Psoas muscle (tissue), 8 donors: ENCODE data around the gene UNK. TPM values are rescaled to one million over a fixed set of nuclear protein-coding genes. Genes with fewer than 3 reads are reported as not detected.
A peak's percentile ranks its signal among the peaks of the same experiment; 100 is the strongest.

Experiments
- ATAC-seq, 4 donors: fragments of 200-7000 bp; cut with Tn5 transposase; one replicate each; pipeline ENCODE4 v1.9.1; 2020; ENCODE audit warnings: moderate library complexity in 3 of 4, mild to moderate bottlenecking in 2 of 4
- DNase-seq, 2 donors: peaks; one replicate each; pipeline ENCODE4 v3.0.0-alpha.2; 2020
- H3K27ac ChIP-seq: fragments of 200-600 bp; one replicate; pipeline ENCODE4 v1.8.0; 2022
- H3K27me3 ChIP-seq, 3 donors: fragments of 200-600 bp in 1 of 3; one replicate each; pipeline versions ENCODE4 v1.6.1 to v1.8.0; 2013 to 2022; ENCODE audit warnings: low read length in 2 of 3, mild to moderate bottlenecking in 2 of 3, moderate library complexity in 1 of 3; ENCODE audit not compliant: insufficient read depth in 3 of 3
- H3K36me3 ChIP-seq, 2 donors: fragments of 200-600 bp in 1 of 2; one replicate each; pipeline versions ENCODE4 v1.6.1 to v1.8.0; 2013 to 2022; ENCODE audit warnings: low read depth in 1 of 2, mild to moderate bottlenecking in 1 of 2, moderate library complexity in 1 of 2; ENCODE audit not compliant: insufficient read depth in 1 of 2
- H3K4me1 ChIP-seq: fragments of 200-600 bp; one replicate; pipeline ENCODE4 v1.8.0; 2022
- H3K4me3 ChIP-seq: fragments of 200-600 bp; one replicate; pipeline ENCODE4 v1.8.0; 2022; ENCODE audit warnings: mild to moderate bottlenecking
- H3K9me3 ChIP-seq: fragments of 200-600 bp; one replicate; pipeline ENCODE4 v1.8.0; 2022
- WGBS, 3 donors: extraction: QIAGEN DNeasy Blood & Tissue Kit; methylation state at CpG; one replicate each; pipeline versions ENCODE4 v1.1.6 to v1.1.7; 2013; 5-methylcytosine and 5-hydroxymethylcytosine counted together
- intact Hi-C, 2 donors: fragments of 100-400 bp; cut with DNase I; formaldehyde crosslinking; loops; one replicate each; pipeline versions ENCODE4 v1.11.0 to v1.14.2; 2022
- polyA plus RNA-seq, 3 donors: library from polyadenylated mRNA; stranded (reverse); fragments of 200-250 nt; gene quantifications; one replicate each; pipeline ENCODE4 v1.2.3, GENCODE V29; 2013
- total RNA-seq, 4 donors: library from RNA; stranded (reverse); fragmentation: NEBNext Ultra II Directional in 2 of 4; extraction: Animal tissue kit (Norgen Biotek cat#: 25700) in 2 of 4; gene quantifications; one replicate each; pipeline versions ENCODE4 v1.2.1 to v1.2.4, GENCODE V29; 2021 to 2023
- TF ChIP-seq, protein P1 (sequence below): fragments of 200-600 bp; IDR thresholded peaks from one replicate; pipeline ENCODE4 v1.8.0; 2022; ENCODE audit warnings: antibody characterized with exemption
- donor health status: healthy with polysubstance abuse.
- donor health status: DM: no; HTN: no; CAD: no; lungs with moderate emphysema.
- donor health status: Bipolar disorder and iron deficiency.
- donor health status: healthy.
- donor health status: DM: yes; HTN: yes; CAD: no.
- donor health status: DM: no; HTN: no; CAD: no.
- donor health status: DM: no; HTN: no; CAD: no.
- donor health status: DM: yes; HTN: yes; CAD: no.

Gene UNK
- total and polyA plus RNA-seq, 7 donors = 6.9 to 13.7 (median 8.2) TPM

DNA sequence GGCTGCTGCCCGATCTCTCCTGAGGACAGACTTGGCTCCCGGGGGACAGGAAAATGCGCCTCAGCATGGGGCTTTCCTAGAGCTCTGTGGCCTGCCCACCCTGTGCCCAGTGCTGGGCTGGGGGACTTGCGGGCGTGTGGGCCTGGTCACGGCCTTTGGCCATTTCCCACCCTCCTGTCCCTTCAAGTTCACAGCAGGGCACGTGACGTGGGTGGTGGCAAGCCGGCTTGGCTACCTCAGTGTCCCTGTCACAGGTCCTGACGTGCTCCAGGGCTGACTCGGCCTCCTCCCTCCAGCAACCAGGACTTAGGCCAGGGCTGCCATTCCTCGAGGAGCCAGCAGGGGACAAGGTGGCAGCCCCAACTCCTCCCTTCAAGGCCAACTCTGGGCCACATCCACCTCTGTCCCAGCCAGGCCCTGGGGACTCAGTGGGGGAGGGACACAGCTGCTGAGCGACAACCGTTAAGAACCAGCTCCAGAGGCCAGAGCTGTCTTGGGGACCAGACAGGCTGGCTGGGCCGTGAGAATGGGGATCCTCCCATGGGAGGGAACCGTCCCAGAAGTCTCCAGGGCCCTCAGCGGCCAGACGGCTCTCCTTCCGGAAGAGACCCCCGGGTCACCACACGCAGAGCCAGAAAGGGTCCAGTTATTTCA is 60.6 kb downstream of the UNK start:
- TF ChIP-seq, protein P1, sequence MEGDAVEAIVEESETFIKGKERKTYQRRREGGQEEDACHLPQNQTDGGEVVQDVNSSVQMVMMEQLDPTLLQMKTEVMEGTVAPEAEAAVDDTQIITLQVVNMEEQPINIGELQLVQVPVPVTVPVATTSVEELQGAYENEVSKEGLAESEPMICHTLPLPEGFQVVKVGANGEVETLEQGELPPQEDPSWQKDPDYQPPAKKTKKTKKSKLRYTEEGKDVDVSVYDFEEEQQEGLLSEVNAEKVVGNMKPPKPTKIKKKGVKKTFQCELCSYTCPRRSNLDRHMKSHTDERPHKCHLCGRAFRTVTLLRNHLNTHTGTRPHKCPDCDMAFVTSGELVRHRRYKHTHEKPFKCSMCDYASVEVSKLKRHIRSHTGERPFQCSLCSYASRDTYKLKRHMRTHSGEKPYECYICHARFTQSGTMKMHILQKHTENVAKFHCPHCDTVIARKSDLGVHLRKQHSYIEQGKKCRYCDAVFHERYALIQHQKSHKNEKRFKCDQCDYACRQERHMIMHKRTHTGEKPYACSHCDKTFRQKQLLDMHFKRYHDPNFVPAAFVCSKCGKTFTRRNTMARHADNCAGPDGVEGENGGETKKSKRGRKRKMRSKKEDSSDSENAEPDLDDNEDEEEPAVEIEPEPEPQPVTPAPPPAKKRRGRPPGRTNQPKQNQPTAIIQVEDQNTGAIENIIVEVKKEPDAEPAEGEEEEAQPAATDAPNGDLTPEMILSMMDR = peak; percentile 90
- peak overlapping the region; percentile 95 for H3K27ac ChIP-seq
- peak overlapping the region; percentile 19 for H3K4me3 ChIP-seq
- H3K4me1 ChIP-seq = peaks cover 42% of the 10 kb centered on the region
- 6 to 20% (median 8%) methylated on average over 21 of the region's 21 CpGs for WGBS, 3 donors
- H3K9me3 ChIP-seq = no peaks in the 10 kb centered on the region
- DNase-seq = peak; percentile 91 to 97
- intact Hi-C loops = loop anchor here (5.0 kb wide), 2 partner anchors 58 to 68 kb away; a partner anchor contains a TSS
- no peaks in the 10 kb centered on the region for H3K27me3 ChIP-seq
- ATAC-seq = peak; percentile 88 to 91 (median 89)
- peaks cover 15 to 54% of the 10 kb centered on the region in 2 donors for H3K36me3 ChIP-seq

DNA sequence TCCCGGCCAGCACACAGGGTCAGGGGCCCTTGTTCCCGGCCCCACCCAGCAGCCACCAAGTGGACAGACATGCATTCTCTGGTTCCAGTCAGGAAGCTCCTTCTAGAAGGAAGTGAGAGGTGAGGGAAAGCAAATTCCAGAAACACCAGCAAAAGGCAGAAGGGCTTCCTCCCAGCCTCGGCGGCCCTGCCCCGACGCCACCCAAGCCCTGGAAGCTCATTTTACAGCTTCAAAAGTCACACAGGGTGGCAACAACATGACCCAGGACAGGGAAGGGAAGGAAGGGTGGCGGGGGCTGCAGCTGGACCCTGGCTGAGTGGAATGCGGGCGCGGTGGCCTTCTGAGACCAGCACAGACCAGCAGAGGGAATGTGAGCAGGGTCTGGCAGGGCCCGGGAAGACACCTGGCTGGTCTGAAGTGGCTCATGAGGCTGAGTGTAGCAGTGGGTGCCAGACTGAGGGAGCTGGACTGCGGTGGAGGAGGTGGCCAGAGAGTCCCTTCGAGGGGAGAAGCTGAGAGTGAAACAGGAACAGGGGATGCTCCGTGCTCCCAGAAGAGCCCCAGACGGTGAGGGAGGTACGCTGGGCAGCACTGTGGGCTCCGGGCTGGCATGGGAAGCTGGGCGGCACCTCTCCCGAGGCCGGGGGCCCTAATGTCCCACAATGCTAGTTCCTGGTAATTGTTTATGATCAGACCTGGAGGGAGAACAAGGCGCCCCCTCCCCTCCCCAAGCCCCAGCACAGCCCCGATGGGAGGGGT is 61.5 kb downstream of the UNK start:
- Histone ChIP-seq H3K36me3 (peaks cover 15 to 55% of the 10 kb centered on the region in 2 donors), H3K9me3 (no peaks in the 10 kb centered on the region), H3K27me3 (no peaks in the 10 kb centered on the region), H3K4me3 (no peak overlapping the region), H3K27ac (peak overlapping the region; percentile 95), H3K4me1 (peaks cover 51% of the 10 kb centered on the region)
- DNase-seq = no peak
- intact Hi-C loops = loop anchor here (5.0 kb wide), 2 partner anchors 59 to 69 kb away; a partner anchor contains a TSS
- ATAC-seq = no peak
- WGBS, 3 donors = 60 to 67% (median 62%) methylated on average over 21 to 22 of the region's 22 CpGs
- TF ChIP-seq, protein P1 = no peak

DNA sequence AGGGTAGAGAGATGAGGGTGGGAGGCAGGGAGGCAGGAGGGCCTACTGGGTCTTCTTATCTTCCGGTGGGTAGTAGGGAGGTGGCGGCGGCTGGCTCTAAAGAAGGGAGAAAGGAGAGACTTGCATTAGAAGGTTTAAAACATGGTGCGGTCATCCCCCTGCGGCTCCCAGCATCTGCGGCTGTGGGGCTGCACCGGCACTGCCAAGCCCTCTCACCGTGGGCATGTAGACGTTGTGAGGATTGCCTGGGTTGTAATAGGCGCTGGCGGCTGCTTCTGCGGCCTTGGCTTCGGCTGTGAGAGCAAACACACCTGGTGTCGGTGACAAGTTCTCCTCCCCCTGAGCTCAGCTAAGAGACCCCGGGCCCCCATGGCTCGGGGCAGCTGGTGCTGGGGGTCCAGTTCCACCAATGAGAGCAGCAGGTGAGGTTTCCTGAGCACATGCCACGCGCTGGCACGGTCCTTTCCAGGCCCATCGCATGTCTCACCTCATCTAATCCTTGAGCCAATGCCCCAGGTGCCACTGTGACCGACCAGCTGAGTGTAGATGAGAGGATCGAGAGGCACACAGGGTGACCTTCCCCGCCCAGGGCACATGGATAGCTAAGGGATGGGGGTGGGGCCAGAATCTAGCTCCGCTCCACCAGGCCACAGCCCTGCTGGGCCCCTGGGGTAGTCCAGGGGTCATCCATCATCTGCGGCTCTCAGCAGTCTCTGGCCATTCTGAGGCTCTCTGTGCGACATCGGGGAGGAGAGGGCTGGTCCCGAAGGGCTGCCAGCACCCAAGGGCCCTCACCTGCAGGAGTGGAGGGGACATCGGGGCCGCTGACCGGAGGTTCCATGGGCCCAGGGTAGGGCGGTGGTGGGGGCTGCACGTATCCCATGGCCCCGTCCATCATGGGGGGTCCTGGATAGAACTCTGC is 62.3 kb downstream of the UNK start:
- DNase-seq = no peak
- H3K27ac ChIP-seq = peak overlapping the region; percentile 95
- intact Hi-C loops = loop anchor here (5.0 kb wide), 2 partner anchors 60 to 70 kb away; a partner anchor contains a TSS

More for the DNA sequence above, 62.3 kb downstream of the UNK start:
- WGBS, 3 donors = 84% methylated on average over 33 to 34 of the region's 34 CpGs
- H3K36me3 ChIP-seq = peaks cover 15 to 61% of the 10 kb centered on the region in 2 donors
- no peaks in the 10 kb centered on the region for H3K9me3 ChIP-seq
- H3K4me3 ChIP-seq = no peak overlapping the region
- TF ChIP-seq, protein P1 = no peak
- no peak for ATAC-seq
- H3K27me3 ChIP-seq = no peaks in the 10 kb centered on the region
- peaks cover 58% of the 10 kb centered on the region for H3K4me1 ChIP-seq
